ENCODE results near the gene LHFPL4.
"Not testable (repeated sequence)": the region's sequence is repeated elsewhere in the genome, so short reads cannot be mapped to it uniquely, and the experiment has no call there.

Gene LHFPL4

GRCh38 chr3:9553021-9553947 is at the start of gene LHFPL4:
LHFPL4 (minus strand) TSS chr3:9553822; CDS start chr3:9552679, 1,143 bp downstream.
- TF ChIP-seq, protein P1, sequence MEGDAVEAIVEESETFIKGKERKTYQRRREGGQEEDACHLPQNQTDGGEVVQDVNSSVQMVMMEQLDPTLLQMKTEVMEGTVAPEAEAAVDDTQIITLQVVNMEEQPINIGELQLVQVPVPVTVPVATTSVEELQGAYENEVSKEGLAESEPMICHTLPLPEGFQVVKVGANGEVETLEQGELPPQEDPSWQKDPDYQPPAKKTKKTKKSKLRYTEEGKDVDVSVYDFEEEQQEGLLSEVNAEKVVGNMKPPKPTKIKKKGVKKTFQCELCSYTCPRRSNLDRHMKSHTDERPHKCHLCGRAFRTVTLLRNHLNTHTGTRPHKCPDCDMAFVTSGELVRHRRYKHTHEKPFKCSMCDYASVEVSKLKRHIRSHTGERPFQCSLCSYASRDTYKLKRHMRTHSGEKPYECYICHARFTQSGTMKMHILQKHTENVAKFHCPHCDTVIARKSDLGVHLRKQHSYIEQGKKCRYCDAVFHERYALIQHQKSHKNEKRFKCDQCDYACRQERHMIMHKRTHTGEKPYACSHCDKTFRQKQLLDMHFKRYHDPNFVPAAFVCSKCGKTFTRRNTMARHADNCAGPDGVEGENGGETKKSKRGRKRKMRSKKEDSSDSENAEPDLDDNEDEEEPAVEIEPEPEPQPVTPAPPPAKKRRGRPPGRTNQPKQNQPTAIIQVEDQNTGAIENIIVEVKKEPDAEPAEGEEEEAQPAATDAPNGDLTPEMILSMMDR (IDR thresholded peaks at IDR 0.05; ENCODE audit: insufficient read depth, low read depth, low read length, missing control alignments) = no peak
- H3K4me3 ChIP-seq (ENCODE audit: low read length) = no peak within 1 kb of the TSS
- no peak for DNase-seq (ENCODE audit: low read depth)

- DNase-seq (ENCODE audit: low read depth) = no peak
- TF ChIP-seq, protein P1 (IDR thresholded peaks at IDR 0.05; ENCODE audit: insufficient read depth, low read depth, low read length, missing control alignments) = no peak
- no peak overlapping the region for H3K4me3 ChIP-seq (ENCODE audit: low read length)
Observed at GRCh38 chr3:9602620-9603019, 49.0 kb upstream of the LHFPL4 start.

GRCh38 chr3:9601006-9601581 is 47.5 kb upstream of the LHFPL4 start:
- H3K4me3 ChIP-seq (ENCODE audit: low read length); DNase-seq (ENCODE audit: low read depth): not testable (repeated sequence)

- no peak overlapping the region for H3K4me3 ChIP-seq (ENCODE audit: low read length)
- DNase-seq (ENCODE audit: low read depth) = peak; percentile 11
- TF ChIP-seq, protein P1 (IDR thresholded peaks at IDR 0.05; ENCODE audit: insufficient read depth, low read depth, low read length, missing control alignments) = no peak
Observed at GRCh38 chr3:9600597-9600996, 47.0 kb upstream of the LHFPL4 start.

DNA sequence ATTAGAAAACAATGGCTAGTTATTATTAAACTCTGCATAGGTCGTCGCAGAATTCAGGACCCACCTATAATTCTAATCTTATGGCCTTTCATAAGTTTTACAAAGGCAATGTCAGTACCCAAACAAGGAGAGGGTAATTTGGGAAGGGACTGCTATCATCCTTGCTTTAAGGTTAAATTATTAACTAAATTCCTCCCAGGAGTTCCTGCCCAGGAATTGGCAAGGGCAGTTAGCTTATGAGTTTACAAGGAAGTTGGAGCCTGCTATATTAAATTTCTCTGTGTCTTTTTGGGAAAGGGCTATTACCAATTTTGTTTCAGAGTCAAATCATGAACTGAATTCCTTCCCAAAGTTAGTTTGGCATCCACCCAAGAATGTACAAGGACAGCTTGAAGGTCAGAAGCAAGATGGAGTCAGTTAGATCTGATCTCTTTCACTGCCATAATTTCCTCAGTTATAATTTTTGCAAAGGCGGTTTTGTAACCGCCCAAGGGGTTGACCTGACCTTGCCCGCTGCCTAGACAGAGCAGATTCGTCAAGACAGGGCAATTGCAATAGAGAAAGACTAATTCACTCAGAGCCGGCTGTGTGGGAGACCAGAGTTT is 45.3 kb upstream of the LHFPL4 start:
- H3K4me3 ChIP-seq (ENCODE audit: low read length) = no peak overlapping the region
- DNase-seq (ENCODE audit: low read depth) = no peak
- TF ChIP-seq, protein P1 (IDR thresholded peaks at IDR 0.05; ENCODE audit: insufficient read depth, low read depth, low read length, missing control alignments) = no peak

DNA sequence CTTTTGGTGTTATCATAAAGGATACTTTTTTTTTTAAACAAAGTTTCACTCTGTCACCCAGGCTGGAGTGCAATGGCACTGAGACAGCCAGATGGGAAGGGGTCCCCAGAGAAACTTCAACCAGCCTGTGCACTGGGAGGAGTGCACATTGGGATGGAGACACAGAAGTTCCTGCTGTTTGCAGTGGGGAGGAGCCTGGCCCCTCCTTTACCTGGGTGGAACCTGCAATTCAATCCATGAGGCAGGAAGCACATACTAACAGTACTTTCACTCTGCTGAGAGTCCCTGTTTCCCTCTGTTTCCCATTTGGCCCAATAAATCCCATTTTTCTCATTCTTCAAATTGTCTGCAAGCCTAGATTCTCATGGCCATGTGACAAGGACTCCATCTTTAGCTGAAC is 42.3 kb upstream of the LHFPL4 start:
- peak; percentile 7 for DNase-seq (ENCODE audit: low read depth)

DNA sequence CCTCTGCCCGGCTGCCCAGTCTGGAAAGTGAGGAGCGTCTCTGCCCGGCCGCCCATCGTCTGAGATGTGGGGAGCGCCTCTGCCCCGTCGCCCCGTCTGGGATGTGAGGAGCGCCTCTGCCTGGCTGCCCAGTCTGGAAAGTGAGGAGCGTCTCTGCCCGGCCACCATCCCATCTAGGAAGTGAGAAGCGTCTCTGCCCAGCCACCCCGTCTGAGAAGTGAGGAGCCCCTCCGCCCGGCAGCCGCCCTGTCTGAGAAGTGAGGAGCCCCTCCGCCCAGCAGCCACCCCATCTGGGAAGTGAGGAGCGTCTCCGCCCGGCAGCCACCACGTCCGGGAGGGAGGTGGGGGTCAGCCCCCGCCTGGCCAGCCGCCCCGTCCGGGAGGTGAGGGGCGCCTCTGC is 38.2 kb upstream of the LHFPL4 start:
- DNase-seq (ENCODE audit: low read depth); H3K4me3 ChIP-seq (ENCODE audit: low read length): not testable (repeated sequence)

More for the DNA sequence above, 42.3 kb upstream of the LHFPL4 start:
- no peak overlapping the region for H3K4me3 ChIP-seq (ENCODE audit: low read length)
- TF ChIP-seq, protein P1 (IDR thresholded peaks at IDR 0.05; ENCODE audit: insufficient read depth, low read depth, low read length, missing control alignments) = no peak
